Esophagus muscularis mucosa (tissue), 3 donors: ENCODE measurements around the gene FAM83F.

ENCODE experiments used
- CTCF ChIP-seq, 3 experiments: fragments of 200-600 bp in 2 of 3; fragments of 450-650 bp in 1 of 3; sonication (generic) in 2 of 3; IDR thresholded peaks; one replicate each; pipeline ENCODE4 v1.5.1; 2017 to 2019; ENCODE audit warnings: antibody characterized with exemption in 3 of 3, mild to moderate bottlenecking in 2 of 3, moderate library complexity in 1 of 3
- POLR2A ChIP-seq: fragments of 450-650 bp; IDR thresholded peaks from one replicate; pipeline ENCODE4 v1.6.1; 2017; ENCODE audit warnings: antibody characterized with exemption, moderate library complexity, mild to moderate bottlenecking, low read depth

- TF ChIP-seq POLR2A (no peak), CTCF (IDR thresholded peaks at IDR 0.05) (no peak)
These were observed 31.9 kb downstream of the FAM83F start for GRCh38 chr22:40026641-40027040.
